ENCODE measurements around the gene MEOX2.

MEOX2 gene

GRCh38 chr7:15686295-15686956, at the start of gene MEOX2:
MEOX2 (minus strand) TSS chr7:15686683; CDS start chr7:15686402, 281 bp downstream.
- Histone ChIP-seq H3K9me3 (ENCODE audit: insufficient read depth, low read depth, low read length) (no peaks in the 10 kb centered on the region), H3K36me3 (ENCODE audit: insufficient read depth, low read depth, low read length) (no peaks in the 10 kb centered on the region), H3K9ac (ENCODE audit: low read depth, low read length) (no peak within 1 kb of the TSS), H3K27ac (ENCODE audit: low read length) (no peak within 1 kb of the TSS), H3K4me3 (ENCODE audit: low read length) (peak within 1 kb of the TSS; percentile 59), H3K4me1 (ENCODE audit: insufficient read depth, low read length) (peaks cover 8% of the 10 kb centered on the region; the same call in 1 of the 2 replicates), H3K27me3 (ENCODE audit: insufficient read depth, low read length) (peaks cover 74% of the 10 kb centered on the region)

DNA sequence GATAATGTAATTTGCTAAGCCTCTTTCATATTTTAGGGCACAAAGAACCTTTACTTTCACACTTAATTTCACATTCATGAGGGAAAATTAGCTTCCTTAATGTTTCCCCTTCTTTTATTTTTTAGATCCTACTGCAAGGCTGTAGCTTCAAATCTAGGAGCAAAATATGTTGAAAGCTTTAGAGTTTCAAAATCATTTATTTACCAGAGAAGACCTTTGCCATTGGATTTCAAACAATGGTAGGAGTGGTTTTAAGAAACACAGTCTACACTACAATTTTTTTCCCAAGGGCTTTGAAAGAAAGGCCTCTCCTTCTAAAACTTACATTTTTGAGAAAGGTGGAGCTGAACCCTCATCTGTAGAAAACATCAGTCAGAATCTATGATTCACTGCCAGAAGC, 43.3 kb upstream of the MEOX2 start:
- no peaks in the 10 kb centered on the region for H3K9me3 ChIP-seq (ENCODE audit: insufficient read depth, low read depth, low read length)

GRCh38 chr7:15725051-15725450, 38.6 kb upstream of the MEOX2 start:
- no peak overlapping the region for H3K27ac ChIP-seq (ENCODE audit: low read length)
- H3K9ac ChIP-seq (ENCODE audit: low read depth, low read length), result no peak overlapping the region
- no peak overlapping the region for H3K4me3 ChIP-seq (ENCODE audit: low read length)
- peaks cover 17% of the 10 kb centered on the region; the same call in 1 of the 2 replicates for H3K4me1 ChIP-seq (ENCODE audit: insufficient read depth, low read length)
- no peaks in the 10 kb centered on the region for H3K27me3 ChIP-seq (ENCODE audit: insufficient read depth, low read length)
- H3K9me3 ChIP-seq (ENCODE audit: insufficient read depth, low read depth, low read length), result no peaks in the 10 kb centered on the region
- no peaks in the 10 kb centered on the region for H3K36me3 ChIP-seq (ENCODE audit: insufficient read depth, low read depth, low read length)

More for the DNA sequence above, 43.3 kb upstream of the MEOX2 start:
- H3K4me3 ChIP-seq (ENCODE audit: low read length), result no peak overlapping the region
- H3K9ac ChIP-seq (ENCODE audit: low read depth, low read length), result no peak overlapping the region
- no peak overlapping the region for H3K27ac ChIP-seq (ENCODE audit: low read length)
- no peaks in the 10 kb centered on the region for H3K27me3 ChIP-seq (ENCODE audit: insufficient read depth, low read length)
- no peaks in the 10 kb centered on the region for H3K36me3 ChIP-seq (ENCODE audit: insufficient read depth, low read depth, low read length)
- H3K4me1 ChIP-seq (ENCODE audit: insufficient read depth, low read length), result peaks cover 8% of the 10 kb centered on the region; the same call in 1 of the 2 replicates

DNA sequence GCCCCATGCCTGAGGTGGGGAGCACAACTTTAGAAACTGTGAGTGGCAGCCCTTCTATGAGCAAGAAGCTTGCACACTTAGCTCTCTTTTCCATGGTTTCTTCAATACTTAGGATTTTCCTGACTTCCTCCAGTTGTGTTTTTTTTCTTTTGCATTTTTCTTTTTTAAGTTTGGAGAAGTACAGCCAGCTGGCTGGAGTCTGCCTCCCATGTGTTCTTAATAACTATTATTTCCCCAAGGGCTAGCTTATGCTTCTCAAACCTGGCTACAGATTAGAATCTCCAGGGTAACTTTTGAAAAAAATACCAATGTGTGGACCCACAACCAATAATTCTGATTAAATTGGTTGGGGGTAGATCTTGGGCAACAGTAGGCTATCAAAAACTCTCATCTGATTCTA, 37.4 kb upstream of the MEOX2 start:
- no peaks in the 10 kb centered on the region for H3K9me3 ChIP-seq (ENCODE audit: insufficient read depth, low read depth, low read length)
- no peak overlapping the region for H3K9ac ChIP-seq (ENCODE audit: low read depth, low read length)
- no peak overlapping the region for H3K4me3 ChIP-seq (ENCODE audit: low read length)
- H3K4me1 ChIP-seq (ENCODE audit: insufficient read depth, low read length), result peaks cover 17% of the 10 kb centered on the region; the same call in 1 of the 2 replicates
- H3K27ac ChIP-seq (ENCODE audit: low read length), result no peak overlapping the region
- H3K36me3 ChIP-seq (ENCODE audit: insufficient read depth, low read depth, low read length), result no peaks in the 10 kb centered on the region
- H3K27me3 ChIP-seq (ENCODE audit: insufficient read depth, low read length), result no peaks in the 10 kb centered on the region

DNA sequence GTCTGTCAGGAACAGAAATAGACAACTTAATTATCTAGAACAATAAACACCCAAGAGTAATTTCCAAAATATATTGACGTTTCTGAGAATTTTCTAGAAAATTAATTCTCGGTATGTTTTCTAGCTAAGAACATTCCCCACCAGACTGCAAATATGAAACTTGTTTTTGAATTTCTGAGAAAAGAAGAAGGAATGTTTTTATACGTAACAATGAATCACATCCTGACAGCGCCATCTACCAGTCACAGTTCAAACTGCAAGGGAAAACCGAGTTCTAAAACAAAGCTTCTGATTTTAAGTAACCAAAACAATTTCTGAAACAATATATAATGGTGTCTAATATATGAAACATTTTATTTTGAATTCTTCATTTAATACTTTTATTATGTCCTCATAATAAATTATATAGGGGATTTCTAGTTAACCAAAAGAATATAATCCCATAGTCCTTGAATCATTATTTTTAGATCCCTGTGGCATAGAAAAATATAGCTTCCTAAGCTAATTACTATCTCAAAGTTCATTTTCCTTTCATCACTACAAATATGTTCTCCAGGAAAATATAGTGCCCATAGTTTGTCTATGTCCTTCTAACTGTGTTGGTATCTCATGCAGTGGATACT, 34.5 kb upstream of the MEOX2 start:
- Histone ChIP-seq H3K9ac (ENCODE audit: low read depth, low read length) (no peak overlapping the region), H3K4me3 (ENCODE audit: low read length) (no peak overlapping the region), H3K9me3 (ENCODE audit: insufficient read depth, low read depth, low read length) (no peaks in the 10 kb centered on the region), H3K27me3 (ENCODE audit: insufficient read depth, low read length) (no peaks in the 10 kb centered on the region), H3K36me3 (ENCODE audit: insufficient read depth, low read depth, low read length) (no peaks in the 10 kb centered on the region), H3K4me1 (ENCODE audit: insufficient read depth, low read length) (peaks cover 17% of the 10 kb centered on the region; the same call in 1 of the 2 replicates), H3K27ac (ENCODE audit: low read length) (no peak overlapping the region)

DNA sequence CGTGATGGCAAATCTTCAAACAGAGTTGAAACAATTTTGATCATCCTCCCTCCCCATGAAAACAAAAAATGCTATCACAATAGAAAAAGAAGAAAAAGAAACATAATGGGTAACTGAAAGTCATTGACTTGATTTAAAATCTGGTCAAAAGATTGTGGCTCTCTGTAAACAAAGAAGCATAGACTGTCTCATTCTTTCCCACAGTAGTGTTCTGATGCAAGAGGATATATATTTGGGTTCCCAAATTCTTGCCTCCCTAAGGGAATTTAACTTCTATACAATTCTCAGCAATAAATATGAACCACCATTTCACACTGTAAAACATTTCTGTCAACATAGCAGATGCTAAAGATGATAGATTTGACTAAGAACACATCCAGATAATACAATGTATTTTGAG, 32.8 kb upstream of the MEOX2 start:
- H3K4me1 ChIP-seq (ENCODE audit: insufficient read depth, low read length), result peaks cover 5% of the 10 kb centered on the region; the same call in 1 of the 2 replicates

GRCh38 chr7:15715435-15715834, 29.0 kb upstream of the MEOX2 start:
- H3K9ac ChIP-seq (ENCODE audit: low read depth, low read length), result no peak overlapping the region
- H3K4me1 ChIP-seq (ENCODE audit: insufficient read depth, low read length), result no peaks in the 10 kb centered on the region
- no peaks in the 10 kb centered on the region for H3K36me3 ChIP-seq (ENCODE audit: insufficient read depth, low read depth, low read length)
- no peaks in the 10 kb centered on the region for H3K9me3 ChIP-seq (ENCODE audit: insufficient read depth, low read depth, low read length)
- no peaks in the 10 kb centered on the region for H3K27me3 ChIP-seq (ENCODE audit: insufficient read depth, low read length)
- no peak overlapping the region for H3K4me3 ChIP-seq (ENCODE audit: low read length)
- H3K27ac ChIP-seq (ENCODE audit: low read length), result no peak overlapping the region

More for the DNA sequence above, 32.8 kb upstream of the MEOX2 start:
- Histone ChIP-seq H3K27me3 (ENCODE audit: insufficient read depth, low read length) (no peaks in the 10 kb centered on the region), H3K4me3 (ENCODE audit: low read length) (no peak overlapping the region), H3K27ac (ENCODE audit: low read length) (no peak overlapping the region), H3K36me3 (ENCODE audit: insufficient read depth, low read depth, low read length) (no peaks in the 10 kb centered on the region), H3K9me3 (ENCODE audit: insufficient read depth, low read depth, low read length) (no peaks in the 10 kb centered on the region), H3K9ac (ENCODE audit: low read depth, low read length) (no peak overlapping the region)

DNA sequence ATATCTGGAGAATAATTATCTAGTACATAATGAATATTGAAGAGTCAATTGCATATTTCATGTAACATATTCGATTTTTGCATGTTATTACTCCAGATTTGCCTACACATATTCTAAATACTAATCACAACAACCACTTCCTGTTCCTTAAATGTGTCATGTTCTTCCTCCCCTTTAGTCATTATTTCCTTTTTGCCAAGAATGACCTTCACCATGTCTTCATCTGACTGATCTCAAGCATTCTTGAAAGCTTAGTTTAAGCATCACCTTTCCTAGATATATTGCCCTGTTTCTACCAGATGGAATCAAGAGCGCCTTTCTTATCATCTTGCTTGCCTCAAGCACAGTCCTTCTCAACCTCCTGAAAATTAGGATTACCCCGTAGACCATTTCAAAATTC, 23.5 kb upstream of the MEOX2 start:
- Histone ChIP-seq H3K36me3 (ENCODE audit: insufficient read depth, low read depth, low read length) (no peaks in the 10 kb centered on the region), H3K27me3 (ENCODE audit: insufficient read depth, low read length) (no peaks in the 10 kb centered on the region), H3K4me1 (ENCODE audit: insufficient read depth, low read length) (no peaks in the 10 kb centered on the region), H3K9ac (ENCODE audit: low read depth, low read length) (no peak overlapping the region), H3K27ac (ENCODE audit: low read length) (no peak overlapping the region), H3K4me3 (ENCODE audit: low read length) (no peak overlapping the region), H3K9me3 (ENCODE audit: insufficient read depth, low read depth, low read length) (no peaks in the 10 kb centered on the region)

DNA sequence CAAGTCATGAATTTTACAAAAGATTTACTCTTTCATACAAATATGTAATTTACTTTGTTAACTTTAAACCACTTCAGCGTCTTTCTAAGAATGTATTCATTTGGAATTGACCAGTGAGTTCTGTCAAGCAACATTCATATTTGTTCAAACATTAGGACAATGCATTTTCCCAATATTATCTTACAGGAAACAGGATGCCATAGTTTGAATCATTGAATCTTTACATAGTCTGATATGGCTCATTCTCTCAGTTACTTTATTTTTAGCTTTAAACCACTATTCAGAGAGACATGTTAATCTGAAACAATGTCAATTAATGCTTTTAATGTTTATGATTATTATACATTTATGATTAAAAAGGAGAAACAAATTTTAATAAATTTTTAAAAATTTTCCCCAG, 21.1 kb upstream of the MEOX2 start:
- H3K9me3 ChIP-seq (ENCODE audit: insufficient read depth, low read depth, low read length), result no peaks in the 10 kb centered on the region
- no peak overlapping the region for H3K9ac ChIP-seq (ENCODE audit: low read depth, low read length)

GRCh38 chr7:15703732-15704131, 17.2 kb upstream of the MEOX2 start:
- Histone ChIP-seq H3K4me1 (ENCODE audit: insufficient read depth, low read length) (peaks cover 3% of the 10 kb centered on the region; the same call in 1 of the 2 replicates), H3K9ac (ENCODE audit: low read depth, low read length) (no peak overlapping the region), H3K27ac (ENCODE audit: low read length) (no peak overlapping the region), H3K36me3 (ENCODE audit: insufficient read depth, low read depth, low read length) (no peaks in the 10 kb centered on the region), H3K9me3 (ENCODE audit: insufficient read depth, low read depth, low read length) (no peaks in the 10 kb centered on the region), H3K27me3 (ENCODE audit: insufficient read depth, low read length) (no peaks in the 10 kb centered on the region), H3K4me3 (ENCODE audit: low read length) (no peak overlapping the region)

More for the DNA sequence above, 21.1 kb upstream of the MEOX2 start:
- Histone ChIP-seq H3K4me1 (ENCODE audit: insufficient read depth, low read length) (peaks cover 3% of the 10 kb centered on the region; the same call in 1 of the 2 replicates), H3K4me3 (ENCODE audit: low read length) (no peak overlapping the region), H3K27ac (ENCODE audit: low read length) (no peak overlapping the region), H3K36me3 (ENCODE audit: insufficient read depth, low read depth, low read length) (no peaks in the 10 kb centered on the region), H3K27me3 (ENCODE audit: insufficient read depth, low read length) (no peaks in the 10 kb centered on the region)

- H3K4me1 ChIP-seq (ENCODE audit: insufficient read depth, low read length), result peaks cover 4% of the 10 kb centered on the region; the same call in 1 of the 2 replicates
- H3K36me3 ChIP-seq (ENCODE audit: insufficient read depth, low read depth, low read length), result no peaks in the 10 kb centered on the region
- no peak overlapping the region for H3K4me3 ChIP-seq (ENCODE audit: low read length)
- H3K9ac ChIP-seq (ENCODE audit: low read depth, low read length), result no peak overlapping the region
- H3K27me3 ChIP-seq (ENCODE audit: insufficient read depth, low read length), result peaks cover 23% of the 10 kb centered on the region
- H3K9me3 ChIP-seq (ENCODE audit: insufficient read depth, low read depth, low read length), result no peaks in the 10 kb centered on the region; the same call in 1 of the 2 replicates
- H3K27ac ChIP-seq (ENCODE audit: low read length), result no peak overlapping the region
These were observed 6.1 kb upstream of the MEOX2 start for GRCh38 chr7:15692501-15693020.

GRCh38 chr7:15688911-15689310, 2.4 kb upstream of the MEOX2 start:
- no peaks in the 10 kb centered on the region for H3K9me3 ChIP-seq (ENCODE audit: insufficient read depth, low read depth, low read length)
- H3K27ac ChIP-seq (ENCODE audit: low read length), result no peak overlapping the region
- no peak overlapping the region for H3K9ac ChIP-seq (ENCODE audit: low read depth, low read length)
- H3K4me3 ChIP-seq (ENCODE audit: low read length), result peak overlapping the region; percentile 59; the same call in 1 of the 2 replicates
- no peaks in the 10 kb centered on the region for H3K36me3 ChIP-seq (ENCODE audit: insufficient read depth, low read depth, low read length)
- peaks cover 60% of the 10 kb centered on the region for H3K27me3 ChIP-seq (ENCODE audit: insufficient read depth, low read length)
- peaks cover 8% of the 10 kb centered on the region; the same call in 1 of the 2 replicates for H3K4me1 ChIP-seq (ENCODE audit: insufficient read depth, low read length)
